ENCODE measurements around the gene RBM15.
A peak's percentile ranks its signal among the peaks of the same experiment; 100 is the strongest.

RBM15 gene

DNA sequence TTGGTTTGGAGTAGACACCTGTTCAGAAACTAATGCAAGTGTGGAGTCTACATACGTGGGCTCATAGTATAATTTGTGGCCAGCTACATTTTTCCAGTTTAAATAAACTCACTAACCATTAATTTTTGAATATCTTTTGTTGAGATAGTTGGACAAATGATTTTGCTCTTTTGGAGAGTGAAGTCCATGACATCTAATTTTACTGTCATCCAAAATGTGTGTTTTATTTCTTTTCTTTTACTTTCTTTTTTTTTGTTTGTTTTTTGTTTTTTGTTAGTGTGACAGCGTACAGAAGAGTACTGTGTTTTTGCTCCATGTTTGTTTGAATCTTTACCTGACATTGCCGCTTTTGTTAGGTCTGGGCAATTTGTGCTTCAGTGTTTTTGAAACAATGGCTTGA is 5.0 kb downstream of the RBM15 start:
- Histone ChIP-seq H3F3A (ENCODE audit: control insufficient read depth, insufficient read depth) (no peaks in the 10 kb centered on the region), H4K20me1 (ENCODE audit: control insufficient read depth, insufficient read depth, low read depth, low read length) (peaks cover 58% of the 10 kb centered on the region), H3K9me2 (replicated peaks; ENCODE audit: control insufficient read depth, low read length) (no peaks in the 10 kb centered on the region), H3K79me2 (ENCODE audit: control insufficient read depth, low read length) (peaks cover 99% of the 10 kb centered on the region), H3K4me3 (ENCODE audit: low read length) (peak overlapping the region; percentile 91), H3K4me1 (ENCODE audit: control insufficient read depth, low read length) (peaks cover 82% of the 10 kb centered on the region), H3K36me3 (ENCODE audit: control insufficient read depth, low read length) (peaks cover 97% of the 10 kb centered on the region), H3K9me3 (ENCODE audit: control insufficient read depth, insufficient read depth, low read length) (no peaks in the 10 kb centered on the region), H3K27me3 (ENCODE audit: control insufficient read depth, low read length) (no peaks in the 10 kb centered on the region), H3K27ac (ENCODE audit: low read depth, low read length) (no peak overlapping the region), H3K4me2 (ENCODE audit: low read length) (peak overlapping the region; percentile 74)
- TF ChIP-seq EZH2phosphoT487 (IDR thresholded peaks at IDR 0.05; ENCODE audit: borderline replicate concordance, low read length) = no peak
- TF ChIP-seq, protein P1, sequence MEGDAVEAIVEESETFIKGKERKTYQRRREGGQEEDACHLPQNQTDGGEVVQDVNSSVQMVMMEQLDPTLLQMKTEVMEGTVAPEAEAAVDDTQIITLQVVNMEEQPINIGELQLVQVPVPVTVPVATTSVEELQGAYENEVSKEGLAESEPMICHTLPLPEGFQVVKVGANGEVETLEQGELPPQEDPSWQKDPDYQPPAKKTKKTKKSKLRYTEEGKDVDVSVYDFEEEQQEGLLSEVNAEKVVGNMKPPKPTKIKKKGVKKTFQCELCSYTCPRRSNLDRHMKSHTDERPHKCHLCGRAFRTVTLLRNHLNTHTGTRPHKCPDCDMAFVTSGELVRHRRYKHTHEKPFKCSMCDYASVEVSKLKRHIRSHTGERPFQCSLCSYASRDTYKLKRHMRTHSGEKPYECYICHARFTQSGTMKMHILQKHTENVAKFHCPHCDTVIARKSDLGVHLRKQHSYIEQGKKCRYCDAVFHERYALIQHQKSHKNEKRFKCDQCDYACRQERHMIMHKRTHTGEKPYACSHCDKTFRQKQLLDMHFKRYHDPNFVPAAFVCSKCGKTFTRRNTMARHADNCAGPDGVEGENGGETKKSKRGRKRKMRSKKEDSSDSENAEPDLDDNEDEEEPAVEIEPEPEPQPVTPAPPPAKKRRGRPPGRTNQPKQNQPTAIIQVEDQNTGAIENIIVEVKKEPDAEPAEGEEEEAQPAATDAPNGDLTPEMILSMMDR (IDR thresholded peaks at IDR 0.05; ENCODE audit: low read depth, low read length, poor library complexity, severe bottlenecking) = no peak

DNA sequence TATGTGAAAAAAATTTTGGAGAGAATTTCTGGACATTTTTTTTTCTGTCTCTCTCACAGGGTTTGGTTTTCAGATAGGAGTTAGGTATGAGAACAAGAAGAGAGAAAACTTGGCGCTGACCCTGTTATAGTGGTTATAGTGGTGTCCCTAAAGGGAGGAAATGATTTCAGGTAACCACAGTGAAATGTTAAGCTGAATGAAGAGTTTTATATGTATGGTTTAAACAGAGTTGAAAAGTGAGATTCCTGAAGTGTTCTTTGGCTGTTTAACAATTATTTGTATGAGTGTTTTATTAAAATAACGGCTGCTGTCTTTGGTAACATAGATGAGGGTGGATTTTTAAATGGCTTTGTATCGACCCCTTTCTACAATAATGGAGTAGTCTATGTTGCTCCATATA is 6.3 kb downstream of the RBM15 start:
- TF ChIP-seq EZH2phosphoT487 (IDR thresholded peaks at IDR 0.05; ENCODE audit: borderline replicate concordance, low read length) = no peak
- TF ChIP-seq, protein P1 (IDR thresholded peaks at IDR 0.05; ENCODE audit: low read depth, low read length, poor library complexity, severe bottlenecking) = no peak
- no peaks in the 10 kb centered on the region for H3K9me2 ChIP-seq (replicated peaks; ENCODE audit: control insufficient read depth, low read length)
- no peaks in the 10 kb centered on the region for H3F3A ChIP-seq (ENCODE audit: control insufficient read depth, insufficient read depth)
- peaks cover 63% of the 10 kb centered on the region for H4K20me1 ChIP-seq (ENCODE audit: control insufficient read depth, insufficient read depth, low read depth, low read length)
- no peaks in the 10 kb centered on the region for H3K9me3 ChIP-seq (ENCODE audit: control insufficient read depth, insufficient read depth, low read length)
- H3K27me3 ChIP-seq (ENCODE audit: control insufficient read depth, low read length) = no peaks in the 10 kb centered on the region
- peaks cover 100% of the 10 kb centered on the region for H3K79me2 ChIP-seq (ENCODE audit: control insufficient read depth, low read length)
- H3K4me3 ChIP-seq (ENCODE audit: low read length) = peak overlapping the region; percentile 91
- peaks cover 93% of the 10 kb centered on the region for H3K4me1 ChIP-seq (ENCODE audit: control insufficient read depth, low read length)
- H3K4me2 ChIP-seq (ENCODE audit: low read length) = peak overlapping the region; percentile 74
- H3K27ac ChIP-seq (ENCODE audit: low read depth, low read length) = no peak overlapping the region
- peaks cover 98% of the 10 kb centered on the region for H3K36me3 ChIP-seq (ENCODE audit: control insufficient read depth, low read length)

DNA sequence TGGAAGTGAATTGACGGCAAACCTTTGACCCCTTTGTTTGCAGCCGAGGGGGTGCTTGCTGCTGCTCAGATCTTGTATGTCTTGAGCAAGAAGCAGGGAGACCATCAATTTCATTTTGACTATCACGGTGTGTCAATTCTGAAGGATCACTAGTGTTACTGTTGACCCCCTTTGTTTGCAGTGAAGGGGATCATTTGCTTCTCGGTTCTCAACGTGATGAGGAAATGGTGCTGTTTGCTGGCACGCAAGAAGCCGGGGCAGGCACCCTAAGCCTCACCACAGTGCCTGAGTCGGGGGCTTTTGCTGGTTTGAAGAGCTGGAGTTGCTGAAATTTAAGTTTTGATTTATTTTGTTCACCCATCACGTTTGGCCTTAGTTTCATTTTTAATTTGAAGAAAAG is 7.5 kb downstream of the RBM15 start:
- Histone ChIP-seq H3K4me3 (ENCODE audit: low read length) (peak overlapping the region; percentile 48), H3K79me2 (ENCODE audit: control insufficient read depth, low read length) (peaks cover 100% of the 10 kb centered on the region), H3K9me3 (ENCODE audit: control insufficient read depth, insufficient read depth, low read length) (no peaks in the 10 kb centered on the region), H3K27me3 (ENCODE audit: control insufficient read depth, low read length) (no peaks in the 10 kb centered on the region), H3F3A (ENCODE audit: control insufficient read depth, insufficient read depth) (no peaks in the 10 kb centered on the region), H3K9me2 (replicated peaks; ENCODE audit: control insufficient read depth, low read length) (no peaks in the 10 kb centered on the region), H3K36me3 (ENCODE audit: control insufficient read depth, low read length) (peaks cover 98% of the 10 kb centered on the region), H3K4me1 (ENCODE audit: control insufficient read depth, low read length) (peaks cover 93% of the 10 kb centered on the region), H3K4me2 (ENCODE audit: low read length) (peak overlapping the region; percentile 74), H3K27ac (ENCODE audit: low read depth, low read length) (no peak overlapping the region), H4K20me1 (ENCODE audit: control insufficient read depth, insufficient read depth, low read depth, low read length) (peaks cover 60% of the 10 kb centered on the region)
- no peak for TF ChIP-seq EZH2phosphoT487 (IDR thresholded peaks at IDR 0.05; ENCODE audit: borderline replicate concordance, low read length)
- TF ChIP-seq, protein P1 (IDR thresholded peaks at IDR 0.05; ENCODE audit: low read depth, low read length, poor library complexity, severe bottlenecking) = no peak
